Measurements from ENCODE around the gene PLA2G6. TPM values are rescaled to one million over a fixed set of nuclear protein-coding genes. Genes with fewer than 3 reads are reported as not detected.

The PLA2G6 gene
- total and polyA plus RNA-seq, 8 donors: 6.0 to 68.3 (median 25.8) TPM

DNA sequence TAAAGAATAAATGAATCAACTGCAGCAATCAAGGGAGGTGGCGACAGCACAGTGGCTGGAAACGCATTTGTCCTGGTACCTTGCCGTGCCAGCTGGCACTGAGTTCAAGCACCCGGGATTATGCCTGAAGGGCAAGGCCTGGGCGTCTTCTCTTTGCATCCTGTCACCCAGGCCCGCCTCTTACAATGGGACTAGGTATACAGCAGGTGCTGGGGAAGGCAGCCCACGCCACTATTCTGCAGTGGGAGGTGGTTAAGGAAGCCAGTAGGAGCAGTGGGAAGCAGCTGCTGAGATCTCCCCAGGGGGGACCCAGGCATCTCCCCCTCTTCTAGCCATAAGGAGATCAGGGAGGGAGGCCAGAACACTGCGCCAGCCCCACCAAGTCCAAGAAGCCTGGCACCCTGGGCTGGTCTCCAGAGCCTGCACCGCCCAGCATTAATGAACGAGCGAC, 55.9 kb downstream of the PLA2G6 start:
- no peaks in the 10 kb centered on the region for H3K4me1 ChIP-seq
- no peak overlapping the region for H3K4me3 ChIP-seq
- H3K36me3 ChIP-seq: peaks cover 7 to 63% (median 46%) of the 10 kb centered on the region in 4 donors
- intact Hi-C loops (cut with DNase I; ENCODE audit: low total_unique reads): no loop called here
- no peak for DNase-seq
- no peaks in the 10 kb centered on the region for H3K9me3 ChIP-seq
- 67 to 89% (median 86%) methylated on average over 6 to 11 of the region's 11 CpGs for WGBS, 5 donors
- no peak overlapping the region for H3K27ac ChIP-seq
- TF ChIP-seq, protein P1, sequence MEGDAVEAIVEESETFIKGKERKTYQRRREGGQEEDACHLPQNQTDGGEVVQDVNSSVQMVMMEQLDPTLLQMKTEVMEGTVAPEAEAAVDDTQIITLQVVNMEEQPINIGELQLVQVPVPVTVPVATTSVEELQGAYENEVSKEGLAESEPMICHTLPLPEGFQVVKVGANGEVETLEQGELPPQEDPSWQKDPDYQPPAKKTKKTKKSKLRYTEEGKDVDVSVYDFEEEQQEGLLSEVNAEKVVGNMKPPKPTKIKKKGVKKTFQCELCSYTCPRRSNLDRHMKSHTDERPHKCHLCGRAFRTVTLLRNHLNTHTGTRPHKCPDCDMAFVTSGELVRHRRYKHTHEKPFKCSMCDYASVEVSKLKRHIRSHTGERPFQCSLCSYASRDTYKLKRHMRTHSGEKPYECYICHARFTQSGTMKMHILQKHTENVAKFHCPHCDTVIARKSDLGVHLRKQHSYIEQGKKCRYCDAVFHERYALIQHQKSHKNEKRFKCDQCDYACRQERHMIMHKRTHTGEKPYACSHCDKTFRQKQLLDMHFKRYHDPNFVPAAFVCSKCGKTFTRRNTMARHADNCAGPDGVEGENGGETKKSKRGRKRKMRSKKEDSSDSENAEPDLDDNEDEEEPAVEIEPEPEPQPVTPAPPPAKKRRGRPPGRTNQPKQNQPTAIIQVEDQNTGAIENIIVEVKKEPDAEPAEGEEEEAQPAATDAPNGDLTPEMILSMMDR (IDR thresholded peaks at IDR 0.05): no peak
- no peak for TF ChIP-seq EP300 (IDR thresholded peaks at IDR 0.05)
- no peak for TF ChIP-seq POLR2AphosphoS5 (IDR thresholded peaks at IDR 0.05)
- TF ChIP-seq POLR2A (IDR thresholded peaks at IDR 0.05): no peak
- no peaks in the 10 kb centered on the region for H3K27me3 ChIP-seq

DNA sequence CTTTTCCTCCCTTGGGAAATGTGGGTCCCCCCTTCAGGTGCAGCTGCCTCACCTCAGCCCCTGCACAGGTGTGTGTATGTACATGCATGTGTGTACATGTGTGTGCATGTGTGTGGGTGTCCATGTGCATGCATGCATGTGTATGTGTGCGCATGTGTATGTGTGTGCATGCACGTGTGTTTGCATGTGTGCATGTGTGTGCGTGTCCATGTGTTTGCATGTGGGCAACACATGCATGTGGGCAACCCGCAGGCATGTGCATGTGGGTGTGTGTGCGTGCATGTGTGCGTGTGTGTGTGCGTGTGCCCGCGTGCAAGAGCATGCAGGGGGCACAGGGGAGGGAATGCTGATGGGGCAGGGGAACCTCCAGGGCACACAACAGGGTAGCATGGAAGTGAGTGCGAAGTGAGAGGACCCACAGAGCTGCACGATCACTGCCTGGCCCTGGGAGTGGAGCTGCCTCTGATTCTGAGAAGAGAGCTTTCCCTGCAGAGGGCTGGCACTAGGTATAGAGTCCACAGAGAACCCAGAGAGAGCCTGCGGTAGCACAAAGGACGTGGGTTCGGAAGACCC, 56.5 kb downstream of the PLA2G6 start:
- intact Hi-C loops (cut with DNase I; ENCODE audit: low total_unique reads): no loop called here
- no peaks in the 10 kb centered on the region for H3K27me3 ChIP-seq
- WGBS, 5 donors: 92 to 97% (median 96%) methylated on average over 11 to 14 of the region's 14 CpGs

DNA sequence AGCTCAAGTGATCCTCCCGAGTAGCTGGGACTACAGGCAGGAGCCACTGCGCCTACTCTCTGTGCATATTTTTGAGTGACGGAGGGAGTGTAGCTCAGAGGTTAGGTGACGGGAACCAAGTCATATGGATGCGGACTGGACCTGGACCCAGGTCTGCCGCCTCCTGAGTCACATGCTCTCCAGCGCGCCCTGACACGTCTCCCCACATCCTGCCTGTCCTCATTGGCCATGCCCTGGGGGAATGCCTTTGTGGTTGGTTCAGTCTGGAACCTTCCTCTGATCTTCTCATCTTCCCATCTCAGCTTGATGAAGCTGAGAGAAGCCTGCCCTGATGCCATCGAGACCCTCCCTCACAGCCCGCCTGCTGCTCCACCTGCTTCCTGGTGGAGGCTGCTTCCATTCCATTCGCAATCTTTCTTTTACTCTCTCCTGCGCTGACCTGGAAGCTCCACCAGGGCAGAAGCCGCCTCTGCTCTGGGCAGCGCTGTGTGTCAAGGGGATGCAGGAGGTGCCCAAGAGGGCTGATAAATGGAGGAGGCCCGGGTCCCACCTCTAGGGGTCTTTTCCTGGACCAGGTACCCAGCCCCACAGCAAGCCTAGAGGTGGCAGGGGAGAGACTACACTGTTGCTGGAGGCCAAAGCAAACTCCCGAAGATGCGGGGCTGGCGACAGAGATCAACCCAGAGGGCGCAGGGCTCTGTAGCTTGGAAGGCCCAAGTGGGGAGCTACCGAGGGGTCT, 57.2 kb downstream of the PLA2G6 start:
- no peak for TF ChIP-seq POLR2A (IDR thresholded peaks at IDR 0.05)
- no peak for TF ChIP-seq POLR2AphosphoS5 (IDR thresholded peaks at IDR 0.05)
- TF ChIP-seq, protein P1 (IDR thresholded peaks at IDR 0.05): no peak
- no peak for TF ChIP-seq EP300 (IDR thresholded peaks at IDR 0.05)
- Histone ChIP-seq H3K27ac (no peak overlapping the region), H3K36me3 (peaks cover 7 to 50% (median 36%) of the 10 kb centered on the region in 4 donors), H3K4me3 (no peak overlapping the region), H3K4me1 (no peaks in the 10 kb centered on the region), H3K27me3 (no peaks in the 10 kb centered on the region), H3K9me3 (no peaks in the 10 kb centered on the region)
- DNase-seq: peak in 1 of 2 donors; percentile 1
- WGBS, 5 donors: 92 to 96% (median 94%) methylated on average over 16 to 21 of the region's 21 CpGs
- intact Hi-C loops (cut with DNase I; ENCODE audit: low total_unique reads): no loop called here

More for the DNA sequence above, 56.5 kb downstream of the PLA2G6 start:
- TF ChIP-seq EP300 (IDR thresholded peaks at IDR 0.05): no peak
- no peak for TF ChIP-seq POLR2A (IDR thresholded peaks at IDR 0.05)
- TF ChIP-seq, protein P1 (IDR thresholded peaks at IDR 0.05): no peak
- no peak for TF ChIP-seq POLR2AphosphoS5 (IDR thresholded peaks at IDR 0.05)
- DNase-seq: no peak
- no peaks in the 10 kb centered on the region for H3K9me3 ChIP-seq
- peaks cover 7 to 57% (median 43%) of the 10 kb centered on the region in 4 donors for H3K36me3 ChIP-seq
- H3K4me1 ChIP-seq: no peaks in the 10 kb centered on the region
- no peak overlapping the region for H3K4me3 ChIP-seq
- no peak overlapping the region for H3K27ac ChIP-seq

DNA sequence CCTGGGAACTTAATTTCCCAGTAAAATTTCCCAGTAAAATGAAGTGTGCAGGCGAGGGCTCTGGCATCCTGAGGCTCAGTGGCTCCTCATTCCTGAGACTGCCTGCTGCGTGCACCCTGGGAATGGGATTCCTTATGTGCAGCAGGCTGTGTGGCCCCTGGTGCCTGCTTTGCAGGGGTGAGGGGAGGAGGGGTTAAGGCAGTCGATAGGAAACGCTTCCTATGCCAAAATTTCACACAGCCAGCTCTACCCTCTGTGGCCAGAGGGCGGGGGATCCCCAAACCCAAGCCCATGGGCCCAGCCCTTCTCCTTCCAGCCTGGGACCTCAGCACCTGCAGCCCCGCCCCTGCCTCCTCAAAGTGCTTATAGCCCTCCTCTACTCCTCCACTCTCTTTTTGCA, 59.0 kb downstream of the PLA2G6 start:
- H3K9me3 ChIP-seq: no peaks in the 10 kb centered on the region
- intact Hi-C loops (cut with DNase I; ENCODE audit: low total_unique reads): no loop called here
- no peak overlapping the region for H3K4me3 ChIP-seq
- H3K27ac ChIP-seq: no peak overlapping the region
- peaks cover 0 to 32% (median 21%) of the 10 kb centered on the region in 4 donors for H3K36me3 ChIP-seq
- peak in 1 of 2 donors; percentile 2 for DNase-seq
- H3K27me3 ChIP-seq: no peaks in the 10 kb centered on the region
- no peaks in the 10 kb centered on the region for H3K4me1 ChIP-seq
- TF ChIP-seq, protein P1 (IDR thresholded peaks at IDR 0.05): no peak
- no peak for TF ChIP-seq POLR2A (IDR thresholded peaks at IDR 0.05)
- TF ChIP-seq EP300 (IDR thresholded peaks at IDR 0.05): no peak
- no peak for TF ChIP-seq POLR2AphosphoS5 (IDR thresholded peaks at IDR 0.05)
- 74 to 85% (median 83%) methylated on average over 3 to 6 of the region's 6 CpGs for WGBS, 5 donors

All from stomach (tissue), 9 donors.